ENCODE results near the gene SOX11. TPM values are rescaled to one million over a fixed set of nuclear protein-coding genes. Genes with fewer than 3 reads are reported as not detected.
"Not testable (repeated sequence)": the region's sequence is repeated elsewhere in the genome, so short reads cannot be mapped to it uniquely, and the experiment has no call there.

The SOX11 gene
- 11.0 and 11.2 TPM in 2 replicates for total RNA-seq (2014; rRNA removed; shearing (Covaris generic))

DNA sequence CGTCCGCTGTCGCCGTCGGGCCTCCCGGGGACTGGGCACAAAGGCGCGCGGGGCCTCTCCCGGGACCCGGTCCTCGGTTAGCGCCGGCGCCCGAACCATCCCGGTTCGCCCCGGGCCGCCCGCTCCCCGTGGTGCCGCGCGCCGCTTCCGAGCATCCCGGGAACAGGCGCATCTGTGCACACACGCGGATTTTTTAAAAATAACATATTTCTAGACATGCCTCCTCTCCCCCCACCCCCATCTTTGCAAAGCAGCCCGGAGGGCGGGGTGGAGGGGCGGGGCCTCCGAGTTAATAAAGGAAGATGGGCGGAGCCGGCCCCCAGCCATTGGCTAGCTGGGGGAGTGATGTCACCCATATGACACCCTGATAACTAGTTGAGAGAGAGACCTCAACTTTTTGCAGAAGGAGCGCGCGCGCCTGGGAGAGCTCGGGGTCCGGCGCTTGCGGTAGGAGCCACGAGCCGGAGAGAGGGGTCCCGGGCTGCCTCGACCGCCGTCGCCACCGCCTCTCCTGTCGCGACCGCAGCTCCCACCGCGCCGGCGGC lies at the start of gene SOX11:
TSS of gene SOX11 (plus strand) at position 400 of the 545 bp plus-strand sequence. CDS start 338 bp downstream, outside the sequence.
- peak; percentile 94 for DNase-seq (ENCODE audit: low read depth)

DNA sequence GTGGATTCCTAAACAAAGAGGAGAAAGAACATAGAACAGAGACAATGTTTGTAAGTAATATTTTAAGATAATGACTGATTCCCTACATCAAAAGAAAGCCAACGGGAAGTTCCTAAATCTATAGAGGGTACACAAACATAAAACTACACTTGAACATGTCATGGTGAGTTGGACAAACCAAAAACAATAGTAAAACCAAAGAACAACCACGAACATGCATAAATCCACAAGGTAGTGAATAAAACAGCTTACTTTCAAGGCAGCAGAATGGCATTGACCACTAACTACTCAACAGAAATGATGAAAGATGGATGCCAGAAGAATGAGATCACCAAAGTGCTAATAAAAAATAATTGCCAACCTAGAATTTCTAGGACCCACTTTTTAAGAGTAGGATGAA lies 39.5 kb upstream of the SOX11 start:
- peak; percentile 35 for DNase-seq (ENCODE audit: low read depth)

DNA sequence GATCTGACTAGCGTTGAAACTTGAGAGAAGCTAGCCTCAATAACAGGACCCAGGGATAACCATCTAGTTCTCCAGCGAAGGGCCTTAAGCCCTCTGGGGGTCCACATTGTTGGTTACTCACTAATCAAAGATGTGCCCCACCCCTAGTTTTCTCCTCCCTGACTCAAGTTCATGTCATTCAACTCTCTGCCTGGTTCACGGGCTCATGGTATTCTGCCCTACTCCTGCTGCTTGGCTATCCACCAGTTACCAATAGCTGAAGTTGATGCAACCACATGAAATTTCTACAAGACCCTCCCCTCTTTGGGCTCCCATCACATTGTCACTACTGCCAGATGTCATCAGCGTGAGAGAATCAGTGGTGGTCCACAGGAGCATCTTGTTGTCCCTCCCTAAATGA lies 38.4 kb upstream of the SOX11 start:
- peak; percentile 18 for DNase-seq (ENCODE audit: low read depth)

DNA sequence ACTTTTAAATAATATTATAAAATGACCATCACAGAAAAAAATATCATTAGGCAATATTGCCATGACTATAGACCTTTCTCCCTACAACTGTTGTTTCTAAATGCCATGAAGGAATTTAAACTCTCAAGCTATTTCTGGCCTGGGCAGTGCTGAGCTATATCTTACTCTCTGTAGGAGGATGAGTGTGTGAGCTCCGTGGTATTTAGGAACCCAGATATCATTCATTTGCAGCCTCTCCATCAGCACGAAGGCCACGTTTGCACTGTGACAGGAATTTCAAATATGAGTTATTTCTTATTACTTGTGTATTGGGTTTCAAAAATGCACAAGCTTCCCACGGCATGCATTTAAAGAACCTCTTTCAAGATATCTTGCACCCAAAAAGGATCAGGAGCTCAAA lies 35.0 kb upstream of the SOX11 start:
- no peak for DNase-seq (ENCODE audit: low read depth)

DNA sequence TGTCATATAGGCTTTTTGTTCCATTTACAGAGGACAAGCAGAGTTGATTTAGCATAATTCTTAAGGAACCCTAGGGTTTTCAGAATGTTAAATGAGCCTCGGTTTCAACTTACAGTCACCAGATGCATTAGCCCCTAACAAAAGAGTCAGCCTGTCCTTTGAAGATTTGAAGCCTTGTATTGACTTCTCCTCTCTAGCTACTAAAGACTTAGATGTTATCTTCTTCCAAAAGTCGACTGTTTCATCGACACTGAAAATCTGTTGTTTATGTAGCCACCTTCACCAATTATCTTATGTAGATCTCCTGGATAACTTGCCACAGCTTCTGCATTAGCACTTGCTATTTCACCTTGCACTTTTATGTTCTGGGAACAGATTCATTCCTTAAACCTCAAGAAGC lies 31.6 kb upstream of the SOX11 start:
- DNase-seq (ENCODE audit: low read depth), result no peak

DNA sequence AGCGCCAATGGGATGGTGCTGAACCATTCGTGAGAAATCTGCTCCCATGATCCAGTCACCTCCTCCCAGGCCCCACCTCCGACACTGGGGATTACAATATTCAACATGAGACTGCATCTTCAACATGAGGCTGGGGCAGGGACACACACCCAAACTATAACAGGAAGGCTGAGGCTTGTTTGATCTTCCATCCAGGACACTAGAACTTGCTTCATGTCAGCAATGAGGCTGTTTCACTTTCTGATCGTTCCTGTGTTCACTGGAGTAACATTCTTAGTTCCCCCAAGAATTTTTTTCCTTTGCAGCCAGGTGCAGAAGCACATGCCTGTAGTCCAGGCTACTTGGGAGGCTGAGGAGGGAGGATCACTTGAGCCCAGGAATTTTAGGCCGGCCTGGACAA lies 30.8 kb upstream of the SOX11 start:
- DNase-seq (ENCODE audit: low read depth), result no peak

DNA sequence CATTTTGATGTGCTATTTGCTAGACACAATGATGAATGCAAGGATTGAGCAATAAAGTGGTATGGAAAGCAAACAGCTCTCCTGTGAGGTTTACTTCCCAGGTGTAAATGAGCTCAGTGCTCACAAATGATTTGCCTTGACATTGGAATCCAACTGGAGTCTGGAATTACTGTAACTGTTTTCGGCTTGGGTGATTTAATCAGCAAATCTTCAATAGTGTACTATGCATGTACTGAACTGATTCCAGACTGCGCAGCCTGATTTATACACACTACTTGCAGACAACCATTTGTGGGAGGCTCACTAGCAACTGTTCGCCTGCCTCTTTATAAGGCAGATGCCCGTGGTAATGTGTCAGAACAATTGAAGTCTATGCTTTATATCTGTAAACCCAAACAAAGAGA lies 27.9 kb upstream of the SOX11 start:
- no peak for DNase-seq (ENCODE audit: low read depth)

DNA sequence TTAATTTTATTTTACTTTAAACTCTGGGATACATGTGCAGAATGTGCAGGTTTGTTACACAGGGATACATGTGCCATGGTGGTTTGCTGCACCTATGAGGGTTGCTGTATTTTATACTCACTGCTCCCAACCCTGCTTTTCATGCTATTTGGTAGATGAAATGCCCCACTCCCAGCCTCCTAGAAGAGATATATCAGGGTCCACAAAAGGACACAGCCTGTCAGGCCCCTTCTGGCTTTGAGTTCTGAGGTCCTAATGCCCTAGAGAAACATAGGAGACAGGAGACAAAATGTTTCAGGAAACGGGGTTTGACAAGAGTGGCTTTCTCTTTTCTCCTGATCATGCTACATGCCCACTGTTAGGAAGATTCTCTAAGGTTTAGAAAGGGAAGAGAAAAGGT lies 27.1 kb upstream of the SOX11 start:
- DNase-seq (ENCODE audit: low read depth), result no peak

DNA sequence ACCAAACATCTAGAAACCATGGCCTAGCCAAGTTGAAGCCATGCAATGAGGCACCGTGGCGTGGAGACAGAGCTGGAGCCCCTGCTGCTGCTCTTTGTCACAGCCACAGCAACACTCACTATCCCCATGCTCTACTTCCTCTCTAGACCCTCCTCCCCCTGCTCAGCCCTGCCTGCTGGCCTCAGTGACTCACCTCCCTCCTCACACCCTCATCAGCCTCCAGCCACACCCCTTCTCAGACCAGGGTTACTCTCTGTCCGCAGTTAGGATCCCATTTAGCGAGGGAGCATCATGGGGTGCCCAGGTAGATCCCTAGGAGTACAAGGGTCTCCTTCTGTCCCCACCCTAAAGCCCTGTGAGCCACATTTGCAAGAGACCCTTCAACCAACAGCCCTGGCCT lies 25.4 kb upstream of the SOX11 start:
- DNase-seq (ENCODE audit: low read depth), result peak; percentile 81

DNA sequence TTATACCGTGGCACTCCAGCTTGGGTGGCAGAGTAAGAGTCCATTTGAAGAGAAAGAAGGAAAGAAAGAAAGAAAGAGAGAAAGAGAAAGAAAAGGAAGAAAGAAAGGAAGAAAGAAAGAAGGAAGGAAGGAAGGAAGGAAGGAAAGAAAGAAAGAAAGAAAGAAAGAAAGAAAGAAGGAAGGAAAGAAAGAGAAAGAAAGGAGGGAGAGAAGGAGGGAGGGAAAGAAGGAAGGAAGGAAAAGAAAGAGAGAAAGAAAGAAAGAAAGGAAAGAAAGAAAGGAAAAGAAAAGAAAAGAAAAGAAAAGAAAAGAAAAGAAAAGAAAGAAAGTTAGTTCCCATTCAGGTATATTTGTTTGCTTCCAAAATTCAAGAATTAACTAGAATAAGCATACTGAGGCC lies 24.5 kb upstream of the SOX11 start:
- not testable (repeated sequence) for DNase-seq (ENCODE audit: low read depth)

DNA sequence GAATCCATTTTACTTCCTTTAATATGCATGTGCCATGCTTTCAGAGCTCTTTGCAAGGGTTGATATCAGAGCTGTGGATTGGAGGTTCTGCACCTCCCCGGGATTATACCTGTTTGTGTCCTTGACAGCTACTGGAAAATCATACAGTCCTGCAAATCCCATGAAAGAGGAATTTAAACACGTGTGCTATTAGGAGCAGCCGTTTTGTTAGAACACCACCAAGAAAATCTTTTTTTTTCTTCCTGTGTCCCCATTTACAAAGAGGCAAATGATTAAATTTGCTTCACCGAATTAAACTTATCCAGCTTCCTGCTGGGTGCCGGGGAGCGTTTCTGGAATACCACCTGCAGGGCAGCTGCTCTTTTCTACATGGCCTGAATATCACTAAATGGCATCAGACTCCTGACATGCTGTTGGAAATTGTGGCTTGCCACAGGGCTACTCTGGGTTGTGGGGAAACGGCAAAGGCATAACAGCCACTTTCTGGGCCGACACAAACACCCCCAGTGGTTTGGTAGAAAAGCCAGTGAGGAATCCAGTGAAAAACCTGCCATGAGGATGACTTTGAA lies 23.4 kb upstream of the SOX11 start:
- no peak for DNase-seq (ENCODE audit: low read depth)

DNA sequence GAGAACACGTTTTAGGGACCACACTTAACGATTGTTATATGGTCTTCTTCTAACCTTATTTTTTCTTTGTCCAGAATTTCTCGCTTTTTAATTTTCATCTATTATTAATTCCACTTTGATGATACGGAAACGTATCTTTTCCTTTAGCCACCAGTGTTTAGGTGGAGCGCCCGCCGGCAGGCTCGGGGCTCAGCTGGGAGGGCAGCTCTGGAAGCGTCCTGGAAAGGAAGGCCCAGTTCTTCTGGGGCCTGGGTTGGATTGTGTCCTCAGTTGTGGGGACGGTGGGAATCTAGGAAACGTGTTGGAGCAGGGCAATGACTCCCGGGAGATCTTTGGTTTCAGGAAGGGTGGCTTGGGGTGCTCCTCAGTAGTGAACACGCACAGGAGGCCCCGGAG lies 19.4 kb upstream of the SOX11 start:
- no peak for DNase-seq (ENCODE audit: low read depth)

DNA sequence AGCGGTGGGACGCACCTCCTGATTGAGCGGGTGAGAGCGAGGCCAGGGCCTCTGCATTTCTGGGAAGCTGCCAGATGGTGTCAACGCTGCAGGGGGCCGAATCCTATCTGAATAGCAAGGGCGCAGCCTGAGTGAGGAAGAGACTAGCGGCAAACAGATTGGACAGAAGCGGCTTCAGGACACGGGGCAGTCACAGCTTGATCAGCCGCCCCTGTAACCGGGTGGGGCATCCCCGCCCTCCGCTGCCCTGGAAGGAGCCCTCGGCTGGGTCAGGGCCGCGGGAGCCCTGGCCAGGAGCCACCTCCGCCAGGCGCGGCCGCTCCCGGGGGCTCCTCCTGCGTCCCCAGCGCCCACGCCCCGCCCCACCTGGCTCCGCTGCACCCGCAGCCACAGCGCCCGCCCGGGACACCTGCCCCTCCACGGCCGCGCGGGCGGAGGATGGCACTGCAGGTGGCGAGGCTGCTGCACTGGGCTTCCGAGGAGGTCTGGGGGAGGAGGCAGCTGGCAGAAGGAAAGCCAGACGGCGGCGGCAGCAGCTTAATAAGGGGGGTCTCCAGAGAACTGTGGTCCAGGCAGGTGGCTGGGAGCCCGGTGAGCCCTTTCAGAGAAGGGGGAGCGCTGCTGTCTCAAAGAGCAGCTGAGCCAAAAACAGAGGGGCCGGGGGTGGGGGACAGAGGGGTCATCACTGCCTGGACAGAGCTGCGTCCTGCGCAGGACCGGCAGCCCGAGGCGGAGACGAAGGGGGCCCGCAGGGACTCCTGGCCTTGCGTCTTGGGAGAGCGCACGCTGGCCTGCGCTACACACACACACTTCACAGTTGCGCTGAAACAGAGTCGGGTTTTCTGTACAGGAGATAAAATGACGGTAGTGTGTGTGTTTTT lies 18.8 kb upstream of the SOX11 start:
- peak; percentile 29 for DNase-seq (ENCODE audit: low read depth)

DNA sequence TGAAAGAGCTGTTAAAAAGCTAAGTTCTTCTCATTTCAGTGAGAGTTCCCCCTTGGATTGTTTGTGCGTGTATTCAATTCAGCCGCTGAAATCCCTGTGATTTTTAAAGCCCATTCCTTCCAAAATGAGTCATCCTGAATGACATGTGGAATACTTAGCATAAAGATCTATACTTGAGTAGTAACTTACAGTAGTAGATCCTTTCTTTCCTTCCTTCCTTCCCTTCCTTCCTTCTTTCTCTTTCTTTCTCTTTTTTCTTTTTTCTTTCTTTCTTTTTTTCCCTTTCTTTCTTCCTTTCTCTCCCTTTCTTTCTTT lies 18.2 kb upstream of the SOX11 start:
- DNase-seq (ENCODE audit: low read depth), result no peak

DNA sequence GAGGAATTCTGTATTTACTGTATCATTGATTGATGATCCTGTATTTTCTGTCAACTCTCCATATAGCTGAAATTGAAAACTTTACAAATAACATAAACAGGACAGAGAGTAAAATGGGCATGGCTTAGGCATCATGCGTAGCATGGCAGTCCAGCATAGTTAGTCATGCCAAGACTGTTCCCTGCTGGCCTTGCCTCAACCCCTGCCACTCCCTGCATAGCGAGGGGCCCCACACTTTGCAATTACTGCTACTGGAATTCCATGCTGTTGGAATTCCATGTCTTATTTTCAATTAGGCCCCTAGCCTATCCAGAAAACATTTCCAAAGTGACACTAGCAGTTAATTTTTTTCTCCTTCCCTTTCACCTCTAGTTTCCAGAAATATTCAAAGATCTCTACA lies 15.1 kb upstream of the SOX11 start:
- no peak for DNase-seq (ENCODE audit: low read depth)

DNA sequence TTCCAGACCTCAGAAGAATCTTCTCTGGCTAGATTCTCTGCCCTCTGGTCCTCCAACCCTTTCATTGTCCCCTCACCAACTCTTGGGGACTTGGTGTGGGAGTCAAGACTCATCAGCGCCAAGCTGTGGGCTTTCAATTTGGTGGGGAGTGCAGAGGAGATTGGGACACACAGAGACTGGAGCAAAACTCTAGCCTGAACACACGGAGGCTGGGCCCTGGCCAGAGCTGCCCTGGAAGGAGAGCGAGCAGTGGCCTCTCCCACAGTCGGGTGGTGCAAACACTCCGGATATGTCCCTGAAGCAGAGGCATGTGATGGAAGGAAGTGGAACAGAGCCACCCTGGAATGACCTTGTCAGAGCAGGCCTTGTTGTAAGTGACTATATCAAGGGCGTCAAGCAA lies 8.7 kb upstream of the SOX11 start:
- no peak for DNase-seq (ENCODE audit: low read depth)

DNA sequence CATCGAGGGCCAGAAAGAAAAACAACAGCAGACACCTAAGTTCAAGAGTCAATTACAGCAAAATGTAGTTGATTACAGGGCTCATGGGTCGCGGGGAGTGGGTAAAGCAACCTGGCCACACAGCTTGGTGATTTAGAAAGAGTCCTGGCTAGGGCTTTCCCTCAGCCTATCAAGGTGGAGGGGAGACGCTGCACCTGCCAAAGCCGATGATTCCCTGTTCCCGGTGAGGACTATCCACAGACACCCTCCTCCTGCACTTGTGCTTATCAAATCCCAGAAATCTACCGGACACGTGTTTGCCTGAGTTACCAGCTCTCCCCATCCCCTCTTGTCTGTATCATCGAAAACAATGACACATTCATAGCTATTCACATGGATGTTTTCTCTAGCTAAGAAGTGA lies 7.0 kb upstream of the SOX11 start:
- no peak for DNase-seq (ENCODE audit: low read depth)

DNA sequence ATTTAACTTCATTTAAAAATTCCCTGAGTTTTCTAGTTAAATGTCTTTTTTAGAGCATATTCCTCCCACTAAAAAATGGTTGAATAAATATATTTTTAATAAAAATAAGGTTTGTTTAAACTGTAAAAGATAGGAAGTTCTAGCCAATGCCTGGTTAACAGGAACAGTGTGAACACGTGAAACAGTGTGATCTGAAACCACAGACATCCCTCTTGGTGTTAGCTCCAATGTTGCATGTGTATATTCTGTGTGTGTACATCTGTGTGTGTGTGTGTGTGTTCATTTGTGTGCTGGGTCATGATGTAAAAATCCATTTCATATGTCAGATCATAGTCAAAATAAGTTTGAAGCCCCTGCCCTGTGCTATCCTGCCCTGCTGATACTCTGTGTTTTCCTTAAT lies 6.1 kb upstream of the SOX11 start:
- no peak for DNase-seq (ENCODE audit: low read depth)

DNA sequence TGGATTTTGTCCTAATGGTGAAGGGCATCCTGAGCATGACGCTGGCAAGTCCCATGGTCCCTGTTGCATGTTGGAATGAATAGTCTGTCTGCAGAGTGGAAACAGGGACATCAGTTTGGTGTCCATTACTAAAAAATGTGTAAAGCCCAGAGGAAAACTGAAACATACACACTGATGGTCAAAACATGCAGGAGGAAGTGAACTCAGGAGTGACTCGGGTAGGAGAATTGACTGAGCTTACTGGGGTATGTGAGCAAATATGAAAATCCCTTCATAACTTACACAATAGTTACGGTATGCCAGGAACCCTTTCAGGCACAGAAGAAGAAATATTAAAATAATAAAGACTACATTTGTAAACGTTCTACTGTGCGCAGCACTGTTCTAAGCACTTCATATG lies 5.6 kb upstream of the SOX11 start:
- DNase-seq (ENCODE audit: low read depth), result no peak

DNA sequence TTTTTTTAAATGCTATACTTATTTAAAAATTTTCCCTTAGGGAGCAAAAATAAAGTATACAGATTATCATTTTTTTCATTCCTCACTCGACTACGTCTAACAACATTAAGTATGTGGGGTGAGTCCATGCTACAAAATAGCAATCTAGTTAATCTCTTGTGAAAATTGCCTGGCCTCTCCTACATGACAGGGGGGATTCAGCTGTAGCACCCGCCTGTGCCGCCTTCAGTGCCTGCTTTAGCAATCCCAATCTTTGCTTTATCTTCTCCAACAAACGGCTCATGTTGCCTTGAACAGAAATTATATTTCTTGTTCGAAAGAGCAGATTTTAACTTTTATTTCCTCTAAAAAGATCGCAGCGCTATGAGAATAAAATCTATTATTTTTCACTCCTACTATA lies 2.4 kb upstream of the SOX11 start:
- DNase-seq (ENCODE audit: low read depth), result no peak

DNA sequence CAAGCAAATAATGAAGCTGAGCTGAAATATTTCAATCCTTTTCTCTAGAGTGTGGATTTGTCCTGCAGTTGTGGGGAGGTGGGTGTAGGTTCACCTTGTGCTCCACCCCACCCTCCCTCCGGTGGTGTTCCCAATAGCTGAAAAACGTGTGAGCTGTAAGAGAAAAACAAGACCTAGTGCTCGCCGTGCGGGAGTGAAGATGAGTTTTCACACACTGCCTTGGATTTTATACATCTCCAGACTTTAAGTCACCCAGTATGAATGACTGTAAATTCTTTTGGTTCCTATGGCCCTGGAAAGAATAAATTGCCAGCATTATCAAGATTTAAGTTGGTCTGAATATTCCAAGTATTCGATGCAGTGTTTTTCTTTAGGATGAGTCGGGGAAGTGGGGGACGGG lies 1.9 kb upstream of the SOX11 start:
- no peak for DNase-seq (ENCODE audit: low read depth)

DNA sequence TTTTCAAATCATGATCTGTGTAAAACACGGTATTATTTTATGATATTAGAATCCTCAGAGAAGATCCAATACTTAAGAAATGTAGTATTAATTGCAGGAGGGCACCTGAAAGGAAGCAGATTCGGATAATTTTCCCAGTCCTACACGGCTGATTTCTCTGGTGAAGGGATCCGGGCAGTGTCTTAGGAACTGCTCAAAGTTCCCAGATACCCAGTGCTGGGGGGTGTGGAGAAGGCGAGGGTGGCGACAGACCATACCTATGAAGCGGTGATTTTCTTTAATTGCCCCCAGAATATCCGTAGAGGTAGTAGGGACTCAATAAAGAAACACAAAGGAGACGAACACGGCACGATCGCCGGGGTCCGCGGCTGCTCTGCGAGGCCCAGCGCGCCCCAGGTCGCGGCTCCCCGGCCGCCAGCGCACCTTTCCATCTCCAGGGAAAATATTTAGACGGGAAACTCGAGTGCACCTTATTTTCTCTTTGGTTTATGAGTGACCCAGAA lies 1.4 kb upstream of the SOX11 start:
- no peak for DNase-seq (ENCODE audit: low read depth)

Data from Daoy (cell line).